Loucy (cell line): ENCODE results near the gene TLR9.

ENCODE experiments used
- EZH2phosphoT487 ChIP-seq: fragments of 200-600 bp; IDR thresholded peaks from 2 replicates; pipeline ENCODE4 v1.6.1; 2018; ENCODE audit warnings: antibody characterized with exemption, mild to moderate bottlenecking, moderate library complexity, borderline replicate concordance
- TF ChIP-seq, protein P1 (sequence below): fragments of 200-600 bp; sonication (generic); conservative IDR thresholded peaks from 2 replicates; pipeline ENCODE4 v1.5.1; 2014; ENCODE audit warnings: mild to moderate bottlenecking, antibody characterized with exemption, low read length

- TF ChIP-seq, protein P1, sequence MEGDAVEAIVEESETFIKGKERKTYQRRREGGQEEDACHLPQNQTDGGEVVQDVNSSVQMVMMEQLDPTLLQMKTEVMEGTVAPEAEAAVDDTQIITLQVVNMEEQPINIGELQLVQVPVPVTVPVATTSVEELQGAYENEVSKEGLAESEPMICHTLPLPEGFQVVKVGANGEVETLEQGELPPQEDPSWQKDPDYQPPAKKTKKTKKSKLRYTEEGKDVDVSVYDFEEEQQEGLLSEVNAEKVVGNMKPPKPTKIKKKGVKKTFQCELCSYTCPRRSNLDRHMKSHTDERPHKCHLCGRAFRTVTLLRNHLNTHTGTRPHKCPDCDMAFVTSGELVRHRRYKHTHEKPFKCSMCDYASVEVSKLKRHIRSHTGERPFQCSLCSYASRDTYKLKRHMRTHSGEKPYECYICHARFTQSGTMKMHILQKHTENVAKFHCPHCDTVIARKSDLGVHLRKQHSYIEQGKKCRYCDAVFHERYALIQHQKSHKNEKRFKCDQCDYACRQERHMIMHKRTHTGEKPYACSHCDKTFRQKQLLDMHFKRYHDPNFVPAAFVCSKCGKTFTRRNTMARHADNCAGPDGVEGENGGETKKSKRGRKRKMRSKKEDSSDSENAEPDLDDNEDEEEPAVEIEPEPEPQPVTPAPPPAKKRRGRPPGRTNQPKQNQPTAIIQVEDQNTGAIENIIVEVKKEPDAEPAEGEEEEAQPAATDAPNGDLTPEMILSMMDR, result no peak
- no peak for TF ChIP-seq EZH2phosphoT487
Observed at GRCh38 chr3:52190294-52191074, 35.0 kb downstream of the TLR9 start.
